Activated CD8-positive, alpha-beta memory T cell treated with anti-CD3 and anti-CD28 coated beads for 4 hours (primary cell): Measurements from ENCODE around the gene GSK3B.

Experiments
- DNase-seq, 2 donors: peaks; one replicate each; pipeline ENCODE4 v3.0.0-alpha.2; 2020; ENCODE audit warnings: low read depth in 2 of 2

GSK3B gene

DNA sequence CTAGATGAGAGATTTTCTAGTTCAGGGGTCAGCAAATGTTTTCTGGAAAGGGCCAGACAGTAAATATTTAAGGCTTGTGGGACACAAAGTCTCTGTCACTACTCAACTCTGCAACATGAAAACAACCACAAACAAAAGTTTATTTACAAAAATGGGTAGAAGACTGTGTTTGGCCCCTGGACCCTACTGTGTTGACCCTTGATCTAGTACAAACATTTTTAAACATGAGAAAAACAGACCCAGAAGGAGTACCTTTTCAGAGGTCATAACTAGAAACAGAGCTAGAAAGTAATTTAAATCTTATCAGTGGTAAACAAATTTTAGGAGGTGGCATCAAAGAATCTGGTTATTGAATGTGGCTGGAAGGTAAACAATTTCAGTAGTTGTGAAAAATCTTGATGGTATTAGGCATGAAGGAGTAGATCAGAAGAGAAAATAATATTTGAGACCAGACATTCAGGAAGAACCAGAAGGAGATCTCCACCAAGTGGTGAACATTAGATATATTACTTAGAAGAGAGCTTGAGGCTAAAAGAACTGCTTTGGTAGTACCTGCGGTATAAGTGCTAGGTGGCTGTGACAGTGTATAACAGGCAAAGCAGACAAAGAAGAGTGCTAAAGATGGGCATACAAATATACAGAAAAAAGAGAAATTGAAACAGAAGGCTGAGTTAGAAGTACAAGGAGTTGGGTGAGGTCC is 210.6 kb downstream of the GSK3B start:
- DNase-seq: no peak

DNA sequence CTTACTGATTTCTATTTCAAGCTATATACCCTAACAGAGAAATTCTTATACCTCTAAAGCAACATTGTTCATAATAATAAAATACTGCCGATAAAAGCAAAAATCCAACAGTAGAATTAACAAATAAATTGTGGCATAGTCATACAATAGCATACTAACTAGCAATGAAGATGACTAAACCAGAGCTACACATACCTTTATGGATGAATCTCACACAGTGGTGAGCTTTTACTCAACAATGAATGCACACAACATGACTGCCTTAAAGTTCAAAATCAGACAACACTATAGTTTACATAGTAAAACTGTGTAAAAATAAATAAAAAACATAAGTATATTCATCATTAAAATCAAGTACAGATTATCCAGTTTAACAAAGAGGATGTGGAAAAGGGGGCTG is 213.3 kb downstream of the GSK3B start:
- DNase-seq: no peak

DNA sequence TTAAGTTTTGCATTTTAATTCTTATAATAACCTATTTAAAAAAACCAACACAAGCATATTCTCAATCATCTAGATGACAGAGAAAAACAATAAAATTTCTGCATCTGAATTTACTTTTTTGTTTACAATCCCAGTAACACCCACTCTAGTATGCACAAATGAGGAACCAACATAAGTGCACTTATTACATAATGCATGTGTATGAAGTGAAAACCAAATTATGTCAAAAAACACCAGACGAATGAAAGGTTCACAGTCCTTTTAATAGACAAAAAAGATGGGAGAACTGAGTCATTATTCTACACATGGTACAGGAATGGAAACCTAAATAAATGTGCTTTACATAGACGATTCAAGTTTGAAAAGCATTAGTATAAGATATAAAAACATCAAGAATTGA is 220.6 kb downstream of the GSK3B start:
- no peak for DNase-seq

DNA sequence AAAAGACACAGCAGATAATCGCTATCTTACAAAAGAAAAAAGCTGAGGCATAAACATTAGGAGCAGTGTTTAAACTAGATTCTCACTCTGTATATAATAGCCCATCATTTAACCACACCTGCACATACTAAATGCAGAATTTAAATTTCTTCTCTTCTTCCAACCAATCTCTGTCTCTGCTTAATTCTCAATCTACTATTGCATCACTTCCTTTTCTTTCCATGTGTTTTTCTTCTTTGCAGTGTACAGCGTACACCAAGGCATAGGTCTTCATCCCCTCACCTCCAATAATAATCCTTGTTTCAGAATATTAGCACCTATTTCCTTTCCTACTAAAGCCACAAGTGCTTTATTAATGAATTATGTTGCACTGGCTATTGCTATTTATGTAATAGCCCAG is 221.5 kb downstream of the GSK3B start:
- no peak for DNase-seq

DNA sequence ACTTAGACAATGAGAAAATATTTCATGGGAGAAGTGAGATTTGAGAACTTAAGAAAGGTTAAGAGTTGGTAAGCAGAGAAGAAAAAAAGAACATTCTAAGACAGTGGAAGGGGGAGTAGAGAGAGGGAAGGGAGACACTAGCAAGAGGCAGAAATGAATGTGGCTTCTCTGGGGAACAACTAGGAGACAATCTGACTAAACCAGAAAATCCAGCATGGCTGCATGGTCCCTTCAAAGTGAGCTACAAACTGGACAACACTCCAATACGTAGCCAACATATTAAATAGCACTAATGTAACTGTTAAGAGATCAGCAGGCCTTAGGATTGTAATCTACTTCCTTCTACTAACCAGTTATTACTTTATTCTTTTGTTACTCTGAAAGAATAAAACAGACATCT is 222.7 kb downstream of the GSK3B start:
- no peak for DNase-seq

DNA sequence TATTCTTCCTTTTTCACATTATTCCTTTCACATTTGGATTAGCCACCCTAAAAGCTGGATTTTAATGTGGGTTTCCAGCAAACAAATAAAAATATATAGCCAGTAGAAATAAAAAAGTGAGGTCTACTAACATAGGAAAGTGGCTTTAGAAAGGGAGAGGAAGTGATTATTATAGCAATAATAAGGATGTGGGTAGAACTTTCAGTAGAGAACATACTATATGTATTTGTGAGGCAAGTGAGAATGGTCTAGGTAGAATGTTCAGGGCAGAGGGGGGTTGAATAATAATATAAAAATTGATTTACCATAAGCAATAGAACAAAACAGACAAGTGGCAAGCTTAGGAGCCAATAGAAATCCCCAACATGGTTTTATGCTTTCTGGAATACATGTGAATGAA is 223.7 kb downstream of the GSK3B start:
- DNase-seq: no peak

DNA sequence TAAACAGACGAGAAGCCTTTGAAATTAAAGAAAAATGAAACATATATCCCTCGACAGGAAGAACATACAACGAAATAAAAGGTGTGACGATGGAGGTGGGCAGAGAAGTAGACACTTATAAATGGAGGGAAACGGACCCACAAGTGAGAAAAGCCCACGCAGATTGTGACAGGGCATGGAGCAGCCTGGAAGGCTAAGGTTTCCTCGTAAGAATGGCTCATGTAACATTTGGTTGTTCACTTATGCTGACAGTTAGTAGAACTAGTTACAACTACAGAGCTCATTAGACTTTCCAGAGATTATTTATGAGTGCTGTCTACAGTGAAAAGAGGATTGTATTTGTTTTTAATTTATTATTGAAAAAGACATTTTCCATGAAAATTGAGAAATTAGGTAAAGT is 229.8 kb downstream of the GSK3B start:
- no peak for DNase-seq

DNA sequence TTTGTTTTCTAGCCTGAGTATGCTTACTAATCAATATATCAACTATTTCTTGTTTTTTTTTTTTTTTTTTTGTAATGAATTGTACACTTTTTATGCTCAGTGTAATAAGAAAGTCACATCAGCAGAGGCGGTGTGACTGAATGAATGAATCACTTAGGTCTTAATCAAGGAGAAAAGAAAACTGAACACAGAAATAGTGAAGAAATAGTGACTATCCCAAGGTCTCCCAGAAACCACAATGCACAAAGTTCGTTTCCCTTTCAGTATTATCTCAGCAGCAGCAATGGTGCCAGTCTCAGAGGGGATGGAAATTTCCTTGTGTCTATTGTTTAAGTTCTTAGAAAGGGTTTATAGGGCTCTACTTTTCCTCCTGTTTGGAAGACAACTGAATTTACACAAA is 231.6 kb downstream of the GSK3B start:
- no peak for DNase-seq

DNA sequence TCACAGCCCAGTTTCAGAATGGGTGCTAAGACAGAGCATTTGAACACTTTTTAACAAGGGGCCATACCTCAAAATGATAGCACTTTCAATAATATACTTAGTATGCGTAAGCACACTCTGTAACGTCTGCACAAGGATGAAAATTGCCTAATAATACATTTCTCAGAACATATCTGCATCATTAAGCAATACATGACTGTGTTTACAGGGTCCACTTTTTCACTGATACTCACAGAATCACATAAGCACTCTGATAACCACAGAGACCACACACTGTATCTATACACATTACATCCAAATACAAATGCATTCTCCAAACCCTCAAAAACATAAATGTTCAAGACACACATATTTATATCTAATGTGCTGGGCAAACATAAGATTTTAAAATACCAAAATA is 232.6 kb downstream of the GSK3B start:
- DNase-seq: no peak

DNA sequence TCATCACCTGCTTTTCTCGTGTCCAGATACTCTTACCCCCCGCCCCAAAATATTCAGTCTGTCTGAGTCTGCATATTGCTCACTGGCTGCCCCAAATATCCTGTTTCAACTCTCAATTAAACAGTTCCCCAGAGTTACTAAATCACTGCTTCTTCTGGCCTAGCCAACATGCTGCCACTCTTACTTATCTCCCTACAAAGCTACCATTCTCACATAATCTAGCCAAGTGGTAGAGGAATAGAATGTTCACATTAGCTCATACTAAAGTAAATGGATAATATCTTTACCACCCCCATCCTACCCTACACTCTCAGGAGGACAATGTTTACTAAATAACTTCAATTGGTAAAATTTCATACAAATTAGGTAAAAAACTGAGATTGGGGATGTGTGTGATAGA is 234.5 kb downstream of the GSK3B start:
- no peak for DNase-seq

DNA sequence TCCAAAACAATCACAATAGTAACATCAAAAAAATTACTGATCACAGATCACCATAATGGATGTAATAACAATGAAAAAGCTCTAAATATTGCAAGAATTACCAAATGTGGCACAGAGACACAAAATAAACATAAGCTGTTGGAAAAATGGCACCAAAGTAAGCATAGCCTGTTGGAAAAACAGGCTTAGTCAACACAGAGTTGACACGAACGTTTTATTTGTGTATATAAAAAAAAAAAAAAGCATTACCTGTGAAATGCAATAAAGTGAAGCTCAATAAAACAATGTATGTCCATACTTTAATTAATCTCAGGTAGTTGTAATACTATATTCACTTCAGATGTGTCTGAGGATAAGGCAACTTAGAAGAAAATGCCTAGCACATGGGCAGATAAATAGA is 235.3 kb downstream of the GSK3B start:
- no peak for DNase-seq

DNA sequence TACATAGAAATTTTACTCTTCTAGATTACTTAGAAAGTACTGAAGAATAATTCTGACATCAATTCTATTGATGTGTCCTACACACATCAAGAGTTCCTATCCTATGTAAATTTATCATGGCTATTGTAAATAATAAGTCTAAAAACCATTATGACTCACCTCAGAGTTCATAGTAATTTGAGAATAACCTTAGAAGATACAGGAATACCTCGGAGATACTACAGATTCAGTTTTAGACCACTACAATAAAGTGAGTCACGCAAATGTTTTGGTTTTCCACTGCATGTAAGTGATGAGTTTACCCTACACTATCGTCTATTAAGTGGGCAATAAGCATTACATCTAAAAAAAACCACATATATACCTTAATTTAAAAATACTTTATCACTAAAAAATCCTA is 237.6 kb downstream of the GSK3B start:
- DNase-seq: no peak

DNA sequence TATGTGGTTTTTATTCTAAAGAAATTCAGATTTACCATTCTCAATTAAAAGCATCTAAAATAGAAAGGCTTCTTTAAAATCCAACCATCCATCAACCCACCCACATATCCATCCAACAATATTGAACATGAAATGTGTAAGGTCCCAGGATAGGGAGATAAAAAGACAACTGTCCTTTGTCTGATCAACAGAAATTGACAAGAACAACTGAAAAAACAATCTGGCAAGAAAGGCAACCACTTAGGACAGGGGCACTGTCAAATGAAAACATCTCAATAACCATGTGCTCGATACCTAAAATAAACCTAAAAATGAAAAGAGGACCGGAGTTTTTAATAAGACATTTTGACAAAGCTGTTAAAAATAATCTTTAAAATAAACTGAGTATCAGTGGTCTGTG is 245.1 kb downstream of the GSK3B start:
- DNase-seq: no peak

DNA sequence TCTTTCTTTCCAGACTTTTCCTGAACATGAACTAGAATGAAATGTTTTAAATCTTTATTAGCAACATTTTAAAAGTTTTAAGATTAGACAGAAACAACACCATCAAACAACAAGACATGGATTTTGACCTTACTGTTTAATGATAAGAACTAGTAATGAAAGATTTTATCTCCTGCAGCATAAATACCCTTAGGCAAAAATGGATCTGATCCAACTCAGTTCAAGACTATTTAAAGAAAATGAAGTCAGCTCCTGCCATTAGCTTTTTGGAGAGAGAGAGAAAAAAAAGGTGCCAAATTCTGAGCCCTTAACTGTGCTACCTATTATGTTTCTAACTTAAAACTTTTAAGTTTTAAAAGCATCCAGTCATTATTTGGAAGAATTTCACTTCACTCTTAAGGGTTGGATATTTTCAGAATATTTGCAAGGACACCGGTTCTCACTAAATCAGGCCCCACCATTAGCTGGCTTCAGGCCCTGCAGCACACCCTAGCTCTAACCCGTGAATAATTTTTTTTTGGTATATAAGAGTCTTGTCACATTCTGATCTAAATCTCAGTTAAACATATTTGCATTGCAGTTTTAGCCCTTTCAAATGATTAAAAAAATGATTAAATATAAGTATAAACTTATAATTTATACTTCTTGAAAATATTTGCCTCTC is 252.3 kb downstream of the GSK3B start:
- no peak for DNase-seq

DNA sequence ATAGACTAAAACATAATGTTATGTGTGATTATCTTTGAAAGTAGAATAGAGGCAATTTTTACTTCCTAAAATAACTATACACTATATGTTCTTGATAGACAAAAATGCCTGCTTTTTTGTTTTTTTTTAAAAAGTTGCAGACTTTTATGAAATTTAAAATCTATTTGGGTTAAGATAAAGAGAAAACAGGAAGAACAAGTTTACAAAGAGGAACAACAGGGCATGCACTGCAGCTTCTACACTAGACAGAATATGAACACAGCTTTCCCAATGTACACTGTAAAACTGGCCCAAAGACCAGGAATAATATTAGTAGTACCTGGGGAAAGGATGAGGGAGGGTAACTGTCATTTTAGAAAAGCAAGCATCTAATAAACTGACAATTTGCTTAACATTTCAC is 258.7 kb downstream of the GSK3B start:
- no peak for DNase-seq

DNA sequence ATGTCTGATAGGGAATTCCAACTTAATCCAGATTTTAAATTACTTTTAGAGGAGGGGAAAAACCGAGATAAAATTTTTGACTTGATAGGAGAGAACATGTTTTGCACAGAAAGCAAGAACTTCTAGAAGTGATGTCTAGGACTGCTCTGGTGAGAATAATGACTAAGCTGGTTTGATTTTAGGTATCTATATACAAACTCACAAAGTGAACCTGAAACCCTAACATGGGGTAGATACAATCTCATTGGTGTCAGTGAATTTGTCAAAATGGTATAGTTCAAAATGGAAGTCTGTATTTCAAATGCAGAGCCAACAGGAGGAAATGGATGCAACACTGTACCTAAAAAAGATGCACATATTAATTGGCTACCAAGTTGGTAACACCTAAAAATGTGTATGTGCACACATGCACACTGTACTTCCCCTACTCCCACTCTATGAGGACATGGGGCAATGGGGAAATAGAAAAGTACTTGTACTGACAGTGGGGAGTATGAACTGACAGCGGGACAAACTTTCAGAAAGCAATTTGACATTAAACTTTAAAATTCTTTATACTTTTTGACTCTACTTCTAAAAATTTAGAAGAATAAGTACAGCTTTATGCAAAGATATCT is 259.4 kb downstream of the GSK3B start:
- no peak for DNase-seq

DNA sequence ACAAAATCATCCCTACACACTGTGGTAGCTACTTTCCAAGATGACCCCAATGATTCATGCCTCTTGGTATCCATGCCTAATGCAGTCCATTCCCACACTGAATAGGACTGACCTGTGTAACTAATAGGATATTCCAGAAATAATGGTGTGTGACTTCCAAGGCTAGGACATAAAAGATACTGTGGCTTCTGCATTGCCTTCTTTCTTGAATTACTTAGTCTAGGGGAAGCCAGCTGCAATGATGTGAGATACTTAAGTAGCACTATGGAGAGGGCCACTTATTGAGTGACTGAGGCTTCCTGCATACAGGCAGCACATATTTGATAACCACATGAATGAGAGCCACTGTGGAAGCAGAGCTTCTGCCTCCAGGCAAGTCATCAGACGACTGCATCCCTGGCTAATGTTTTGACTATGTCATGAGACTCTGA is 262.3 kb downstream of the GSK3B start:
- DNase-seq: no peak

DNA sequence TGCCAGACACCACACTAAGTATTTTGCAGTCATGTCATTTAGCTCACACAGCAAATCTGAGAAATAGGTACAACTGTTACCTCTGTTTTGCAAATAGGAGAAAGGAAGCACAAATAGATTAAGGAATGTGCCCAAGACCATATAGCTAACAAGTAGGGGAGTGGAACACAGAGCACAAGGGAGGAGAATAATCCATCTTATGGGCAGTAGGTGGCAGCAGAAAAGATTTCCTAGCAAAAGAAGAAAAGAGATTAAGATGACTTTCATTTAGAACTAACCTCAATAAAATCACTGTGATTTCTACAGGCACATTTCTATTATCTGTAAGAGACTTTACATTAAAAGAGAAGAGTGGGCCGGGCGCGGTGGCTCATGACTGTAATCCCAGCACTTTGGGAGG is 263.2 kb downstream of the GSK3B start:
- DNase-seq: no peak

DNA sequence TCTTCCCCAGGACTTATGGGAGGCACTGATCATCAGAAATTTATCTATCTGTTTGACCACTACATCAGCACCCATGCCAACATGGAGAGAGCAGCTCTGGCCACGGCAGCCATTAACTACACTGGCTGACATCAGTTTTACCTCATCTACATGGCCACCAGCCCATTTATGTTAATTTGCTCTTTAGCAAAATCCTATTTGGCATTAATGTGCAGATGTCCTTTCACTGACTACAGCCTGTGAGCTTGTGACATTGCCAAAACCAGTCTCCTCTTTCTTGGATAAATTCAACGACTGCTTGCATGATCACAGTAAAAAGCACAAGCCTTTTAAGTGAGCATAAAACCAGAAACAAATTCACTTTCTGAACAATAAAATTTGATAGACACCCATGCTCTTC is 264.8 kb downstream of the GSK3B start:
- no peak for DNase-seq

DNA sequence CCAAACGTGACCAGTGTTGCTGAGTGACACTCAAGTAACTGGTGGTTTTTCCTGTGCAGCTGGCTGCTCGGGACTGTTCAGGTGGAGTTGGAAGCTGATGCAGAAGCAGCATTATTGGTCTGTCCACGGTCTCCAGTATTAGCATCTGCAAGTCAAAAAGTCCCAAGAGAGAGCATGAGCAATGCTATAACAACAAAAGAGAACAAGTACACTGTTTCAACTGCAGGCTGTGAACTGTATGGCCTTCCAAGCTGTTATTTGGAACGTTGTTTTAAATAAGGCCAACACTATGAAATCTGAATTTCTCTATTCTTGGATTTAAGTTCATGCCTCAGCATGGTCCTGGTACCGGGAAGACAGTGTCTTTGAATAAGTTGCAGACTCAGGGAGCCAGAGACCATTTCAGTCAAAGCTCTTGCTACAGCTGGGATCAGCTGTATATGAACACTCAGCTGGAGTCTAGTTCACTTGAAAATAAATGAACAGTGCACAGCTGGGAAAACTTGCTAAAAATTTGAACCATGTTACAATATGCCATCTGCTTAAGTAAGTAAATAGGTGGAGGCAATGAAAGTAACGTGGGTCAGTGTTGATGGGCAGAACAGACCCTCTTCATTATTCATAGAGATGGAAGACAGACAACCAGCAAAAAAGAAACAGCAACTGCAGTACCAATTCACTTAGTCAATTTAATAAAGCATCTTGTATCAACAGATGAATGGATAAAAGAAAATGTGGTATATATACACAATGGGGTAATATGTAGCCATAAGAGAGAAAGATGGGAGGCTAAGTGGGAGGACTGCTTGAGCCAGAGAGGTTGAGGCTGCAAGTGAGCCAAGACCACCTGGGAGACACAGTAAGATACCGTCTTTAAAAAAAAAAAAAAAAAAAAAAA is 267.3 kb downstream of the GSK3B start:
- DNase-seq: no peak

DNA sequence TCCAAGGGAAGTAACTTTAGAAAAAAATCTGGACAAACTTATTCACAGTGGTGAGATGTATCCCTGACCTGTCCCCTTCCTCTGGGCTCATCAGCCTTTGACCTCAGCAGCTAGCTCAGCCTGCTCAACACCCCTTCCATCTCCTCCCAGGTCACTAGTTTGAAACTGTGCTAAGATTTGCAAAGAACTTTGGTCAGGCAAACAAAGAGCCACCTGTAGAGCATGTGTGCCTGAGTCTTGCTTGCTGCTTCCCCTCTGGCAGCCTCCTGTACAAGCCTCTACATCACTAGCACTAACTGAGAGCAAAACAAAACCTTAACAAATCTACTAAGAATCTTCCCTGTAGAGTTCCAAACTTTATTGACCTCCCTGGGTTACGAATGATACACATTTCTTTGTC is 268.4 kb downstream of the GSK3B start:
- DNase-seq: no peak

DNA sequence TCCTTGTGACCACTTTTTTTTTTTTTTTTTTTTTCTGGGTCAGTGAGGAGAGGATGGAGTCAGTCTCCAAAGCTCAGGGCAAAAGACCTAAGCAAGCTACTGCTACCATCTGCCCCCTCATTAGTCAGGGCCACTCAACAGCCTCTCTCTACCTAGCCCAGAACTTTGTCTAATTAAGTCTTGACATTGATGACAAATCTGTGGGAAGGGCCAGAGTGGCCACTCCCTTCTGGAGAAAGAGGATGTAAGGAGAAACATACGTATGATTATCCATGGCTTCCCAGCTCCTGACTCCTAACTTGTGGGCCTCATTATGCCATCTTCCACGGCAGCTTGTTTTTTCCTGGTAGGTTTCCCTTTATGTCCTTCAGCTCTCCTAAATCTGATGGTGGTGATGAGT is 274.4 kb downstream of the GSK3B start:
- no peak for DNase-seq
